H1 (cell line): Measurements from ENCODE around the gene TACC2. TPM values are rescaled to one million over a fixed set of nuclear protein-coding genes. Genes with fewer than 3 reads are reported as not detected.

Experiments
- CTCF ChIA-PET: fragments of 300-600 bp; sonication (Branson Sonifier 250); formaldehyde crosslinking; loops from one replicate; lab custom pipeline; 2021; ENCODE audit not compliant: partially characterized antibody; lab: Charles Lee
- POLR2A ChIA-PET: fragments of 300-600 bp; sonication (Branson Sonifier 250); formaldehyde crosslinking; loops from one replicate; lab custom pipeline; 2021; ENCODE audit warnings: inconsistent platforms; ENCODE audit not compliant: partially characterized antibody; lab: Charles Lee
- DNase-seq, 2 experiments: peaks; one replicate each; pipeline versions ENCODE4 v3.0.0 to v3.0.0-alpha.2; 2010 to 2022; ENCODE audit warnings: low spot score in 2 of 2, low read depth in 1 of 2, mixed read lengths in 1 of 2
- FAIRE-seq: peaks from 2 replicates; lab custom pipeline; 2011; peaks lifted over from hg19 to GRCh38; lab: Jason Lieb, UNC
- H2AFZ ChIP-seq: 2 replicates; pipeline ENCODE4 v1.8.1; 2012; ENCODE audit warnings: low read length, inconsistent platforms
- H2AK5ac ChIP-seq: 2 replicates; pipeline ENCODE4 v1.6.1; 2013; ENCODE audit warnings: low read depth, low read length
- H2BK120ac ChIP-seq: replicated peaks from 2 replicates; pipeline ENCODE3; 2013; ENCODE audit warnings: low read depth, low read length, inconsistent platforms
- H2BK12ac ChIP-seq: 2 replicates; pipeline ENCODE4 v1.6.1; 2013; ENCODE audit warnings: low read depth, low read length
- H2BK15ac ChIP-seq: 2 replicates; pipeline ENCODE4 v1.6.1; 2013; ENCODE audit warnings: low read length
- H2BK20ac ChIP-seq: 2 replicates; pipeline ENCODE4 v1.6.1; 2013; ENCODE audit warnings: low read length
- H2BK5ac ChIP-seq: 2 replicates; pipeline ENCODE4 v1.6.1; 2013; ENCODE audit warnings: low read depth, low read length
- H3K14ac ChIP-seq: 2 replicates; pipeline ENCODE4 v1.6.1; 2013; ENCODE audit warnings: inconsistent platforms; ENCODE audit not compliant: insufficient read length
- H3K18ac ChIP-seq: 2 replicates; pipeline ENCODE4 v1.6.1; 2013; ENCODE audit warnings: low read length; ENCODE audit errors: extremely low read depth
- H3K23ac ChIP-seq: 2 replicates; pipeline ENCODE4 v1.6.1; 2013; ENCODE audit warnings: inconsistent platforms; ENCODE audit not compliant: insufficient read length
- H3K23me2 ChIP-seq: 2 replicates; pipeline ENCODE4 v1.6.1; 2013; ENCODE audit warnings: low read depth, low read length
- H3K27ac ChIP-seq: 2 replicates; pipeline ENCODE4 v1.6.1; 2011; ENCODE audit warnings: low read depth, low read length, inconsistent platforms
- H3K27me3 ChIP-seq, 4 experiments: replicated peaks in 1 of 4; 1 replicate in 1 of 4; 2 replicates in 3 of 4; pipeline versions ENCODE4 v1.6.1 to v1.8.1; 2011 to 2013; ENCODE audit warnings: low read length in 3 of 4, mild to moderate bottlenecking in 3 of 4, inconsistent platforms in 2 of 4, mixed read lengths in 2 of 4, moderate library complexity in 1 of 4; ENCODE audit not compliant: control insufficient read depth in 3 of 4, insufficient read depth in 3 of 4; ENCODE audit errors: extremely low read depth in 1 of 4
- H3K36me3 ChIP-seq, 4 experiments: 2 replicates each; pipeline versions ENCODE4 v1.6.1 to v1.8.1; 2011 to 2013; ENCODE audit warnings: mild to moderate bottlenecking in 4 of 4, low read length in 3 of 4, moderate library complexity in 2 of 4, control low read depth in 1 of 4, inconsistent platforms in 1 of 4; ENCODE audit not compliant: insufficient read depth in 4 of 4, control insufficient read depth in 2 of 4
- H3K4ac ChIP-seq: replicated peaks from 2 replicates; pipeline ENCODE3; 2013; ENCODE audit warnings: low read length, low read depth, mixed read lengths, inconsistent platforms; ENCODE audit not compliant: insufficient read length
- H3K4me1 ChIP-seq, 4 experiments: replicated peaks in 1 of 4; 1 replicate in 1 of 4; 2 replicates in 3 of 4; pipeline versions ENCODE4 v1.6.1 to v1.8.1; 2011 to 2013; ENCODE audit warnings: low read length in 3 of 4, inconsistent platforms in 2 of 4, mixed read lengths in 1 of 4; ENCODE audit not compliant: insufficient read depth in 4 of 4, control insufficient read depth in 3 of 4
- H3K4me2 ChIP-seq, 2 experiments: 2 replicates each; pipeline versions ENCODE4 v1.6.1 to v1.8.1; 2011 to 2013; ENCODE audit warnings: low read depth in 2 of 2, low read length in 2 of 2, control low read depth in 1 of 2, inconsistent platforms in 1 of 2, mild to moderate bottlenecking in 1 of 2; ENCODE audit not compliant: insufficient read depth in 1 of 2
- H3K4me3 ChIP-seq, 4 experiments: fragments of 200-600, 300-600 bp in 1 of 4; sonication (generic), shearing (Covaris generic), sonication (Bioruptor Twin) in 1 of 4; 2 replicates each; pipeline versions ENCODE4 v1.5.1 to v1.8.1; 2011 to 2016; ENCODE audit warnings: low read length in 4 of 4, low read depth in 3 of 4, control low read depth in 2 of 4, inconsistent platforms in 2 of 4, mild to moderate bottlenecking in 2 of 4, mixed read lengths in 1 of 4, moderate library complexity in 1 of 4; ENCODE audit not compliant: insufficient read depth in 2 of 4; ENCODE audit errors: extremely low read depth in 1 of 4
- H3K56ac ChIP-seq: replicated peaks from 2 replicates; pipeline ENCODE3; 2013; ENCODE audit warnings: low read depth, mild to moderate bottlenecking, mixed read lengths, low read length, inconsistent platforms; ENCODE audit not compliant: insufficient read length
- H3K79me1 ChIP-seq: 2 replicates; pipeline ENCODE4 v1.6.1; 2013; ENCODE audit warnings: low read depth, low read length, control low read depth
- H3K79me2 ChIP-seq, 2 experiments: 2 replicates each; pipeline versions ENCODE4 v1.6.1 to v1.8.1; 2012 to 2013; ENCODE audit warnings: low read length in 2 of 2, mild to moderate bottlenecking in 2 of 2, inconsistent platforms in 1 of 2; ENCODE audit not compliant: insufficient read depth in 2 of 2, control insufficient read depth in 1 of 2
- H3K9ac ChIP-seq, 4 experiments: replicated peaks in 1 of 4; 1 replicate in 1 of 4; 2 replicates in 3 of 4; pipeline versions ENCODE4 v1.6.1 to v1.8.1; 2011 to 2013; ENCODE audit warnings: low read depth in 3 of 4, low read length in 3 of 4, control low read depth in 2 of 4, mild to moderate bottlenecking in 2 of 4, moderate library complexity in 2 of 4, inconsistent platforms in 1 of 4; ENCODE audit errors: extremely low read depth in 1 of 4
- H3K9me3 ChIP-seq, 2 experiments: 2 replicates each; pipeline versions ENCODE4 v1.6.1 to v1.8.1; 2012 to 2013; ENCODE audit warnings: mild to moderate bottlenecking in 2 of 2, moderate library complexity in 2 of 2, control low read depth in 1 of 2, inconsistent platforms in 1 of 2, low read depth in 1 of 2, low read length in 1 of 2, mixed read lengths in 1 of 2; ENCODE audit not compliant: insufficient read depth in 2 of 2
- H4K20me1 ChIP-seq, 2 experiments: replicated peaks in 1 of 2; 2 replicates each; pipeline versions ENCODE3 to v1.8.1; 2011 to 2013; ENCODE audit warnings: inconsistent platforms in 2 of 2, low read length in 2 of 2, mild to moderate bottlenecking in 1 of 2; ENCODE audit not compliant: insufficient read depth in 2 of 2, control insufficient read depth in 1 of 2
- H4K5ac ChIP-seq: 2 replicates; pipeline ENCODE4 v1.6.1; 2013; ENCODE audit warnings: low read length, low read depth, mixed read lengths, inconsistent platforms; ENCODE audit not compliant: insufficient read length
- H4K8ac ChIP-seq: 2 replicates; pipeline ENCODE4 v1.8.0; 2013; ENCODE audit warnings: mild to moderate bottlenecking, moderate library complexity, low read length, inconsistent platforms; ENCODE audit not compliant: insufficient read depth; ENCODE audit errors: extremely low read depth
- H4K91ac ChIP-seq: replicated peaks from 2 replicates; pipeline ENCODE3; 2013; ENCODE audit warnings: low read length, mixed read lengths, inconsistent platforms; ENCODE audit not compliant: insufficient read length
- CTBP2 ChIP-seq: IDR thresholded peaks from 2 replicates; pipeline ENCODE4 v1.7.0; 2011; ENCODE audit warnings: borderline replicate concordance, mild to moderate bottlenecking, moderate library complexity, mixed read lengths, low read length; ENCODE audit not compliant: insufficient read depth, insufficient read length
- EP300 ChIP-seq, 2 experiments: IDR thresholded peaks; 1 replicate in 1 of 2; 2 replicates in 1 of 2; pipeline ENCODE4 v1.6.1; 2011 to 2012; ENCODE audit warnings: low read depth in 2 of 2, low read length in 2 of 2, mild to moderate bottlenecking in 2 of 2, borderline replicate concordance in 1 of 2, inconsistent platforms in 1 of 2, moderate library complexity in 1 of 2
- KDM1A ChIP-seq: fragments of 200-600, 300-600 bp; sonication (generic); IDR thresholded peaks from 2 replicates; pipeline ENCODE4 v1.7.1; 2016; ENCODE audit warnings: mild to moderate bottlenecking, low read length, borderline replicate concordance
- NRF1 ChIP-seq: IDR thresholded peaks from 2 replicates; pipeline ENCODE4 v1.6.1; 2011; ENCODE audit warnings: mild to moderate bottlenecking, low read depth, low read length, improper control_type of control experiment
- RBBP5 ChIP-seq: IDR thresholded peaks from 2 replicates; pipeline ENCODE4 v1.7.1; 2012; ENCODE audit warnings: low read depth, mild to moderate bottlenecking, inconsistent platforms, low read length, moderate library complexity, borderline replicate concordance
- SP1 ChIP-seq: IDR thresholded peaks from 2 replicates; pipeline ENCODE4 v1.6.1; 2011; ENCODE audit warnings: low read depth, low read length
- YY1 ChIP-seq: IDR thresholded peaks from 2 replicates; pipeline ENCODE4 v1.6.1; 2011; ENCODE audit warnings: low read depth, mild to moderate bottlenecking, low read length
- WGBS, 2 experiments: shearing (Covaris generic) in 1 of 2; methylation state at CpG; one replicate each; pipeline versions ENCODE4 v1.1.6 to v1.1.7; 2013 to 2015; ENCODE audit warnings: low lambda C conversion rate in 2 of 2, mixed read lengths in 2 of 2, inconsistent platforms in 1 of 2, low coverage in 1 of 2, missing lambda C conversion rate in 1 of 2; ENCODE audit not compliant: insufficient replicate concordance in 2 of 2, insufficient coverage in 1 of 2, insufficient read length in 1 of 2; ENCODE audit errors: extremely low coverage in 1 of 2, missing lambda C conversion rate in 1 of 2; 5-methylcytosine and 5-hydroxymethylcytosine counted together
- polyA plus RNA-seq, 7 experiments: library from polyadenylated mRNA; depleted of rRNA in 3 of 7; stranded (reverse) in 5 of 7; unstranded in 2 of 7; fragments of >200 nt in 5 of 7; fragments of 200-250 nt in 2 of 7; gene quantifications; 1 replicate in 5 of 7; 2 replicates in 1 of 7; 4 replicates in 1 of 7; pipeline versions ENCODE4 v1.2.1 to v1.2.3, GENCODE V29; 2011 to 2013; ENCODE audit warnings: missing spikeins in 2 of 7, mixed read lengths in 2 of 7
- total RNA-seq: library from RNA; stranded (reverse); fragmentation: NEBNext Ultra II Directional; extraction: Animal tissue kit (Norgen Biotek cat#: 25700); gene quantifications from 2 replicates; pipeline ENCODE4 v1.2.1, GENCODE V29; 2021

The TACC2 gene
- total and polyA plus RNA-seq, 2 of the 8 experiments (the other 6 are each of a cell fraction or from before 2014, with no cell fraction given) = 21.2 to 46.6 TPM

DNA sequence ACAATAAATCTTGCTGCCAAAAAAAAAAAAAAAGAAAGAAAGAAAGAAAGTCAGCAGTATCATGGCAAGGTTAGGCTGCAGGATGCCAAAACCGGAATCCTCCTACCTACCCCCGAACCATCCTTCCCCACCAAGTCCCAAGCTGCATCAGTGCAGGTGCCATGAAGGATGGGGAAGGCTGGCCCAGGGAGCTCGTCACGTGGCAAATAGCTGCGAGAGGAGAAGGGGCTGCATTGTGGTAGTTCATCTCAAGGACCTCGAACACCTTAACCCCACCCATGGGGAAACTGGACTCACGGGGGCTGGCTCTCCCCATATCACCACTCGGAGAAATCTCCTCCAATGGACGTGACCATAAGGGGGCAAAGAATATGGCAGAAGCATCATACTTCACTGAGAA is 86.2 kb downstream of the TACC2 start:
- Histone ChIP-seq H3K18ac (no peak overlapping the region), H3K27ac (no peak overlapping the region), H3K4ac (no peak overlapping the region), H4K91ac (no peak overlapping the region), H3K56ac (no peak overlapping the region), H3K36me3 (no peaks in the 10 kb centered on the region), H3K79me1 (no peaks in the 10 kb centered on the region), H3K9ac (no peak overlapping the region), H2BK12ac (no peak overlapping the region), H4K8ac (no peak overlapping the region), H3K4me2 (no peak overlapping the region)
- no peak for TF ChIP-seq SP1
- no peak for TF ChIP-seq KDM1A
- TF ChIP-seq EP300 (IDR thresholded peaks at IDR 0.05; ENCODE audit: borderline replicate concordance in 1 of 2, low read depth in 2 of 2, low read length in 2 of 2) = no peak
- TF ChIP-seq YY1 = no peak
- no peak for TF ChIP-seq NRF1
- TF ChIP-seq RBBP5 = no peak
- no peak for TF ChIP-seq CTBP2
- TF ChIP-seq, all 59 proteins: peak for 0
- WGBS, 2 experiments = 95% methylated on average over 9 of the region's 9 CpGs; no CpG with 5 or more reads in 1 of the 2 experiments
- peaks cover 0 to 4% (median 0%) of the 10 kb centered on the region in 4 experiments; a peak in 2 of 7 replicates for H3K4me1 ChIP-seq
- CTCF ChIA-PET = interaction anchor here (0.6 to 1.4 kb wide), 9 partner anchors 8 to 165 kb away, joined by 3 to 7 read pairs (median 3); no protein-coding TSS in a partner anchor
- no peak overlapping the region for H2AFZ ChIP-seq
- H3K27me3 ChIP-seq = no peaks in the 10 kb centered on the region
- no peak overlapping the region for H3K4me3 ChIP-seq
- H3K23me2 ChIP-seq = no peaks in the 10 kb centered on the region
- no peaks in the 10 kb centered on the region for H4K20me1 ChIP-seq
- H3K23ac ChIP-seq = no peak overlapping the region
- FAIRE-seq (no peak), DNase-seq (no peak)
- no peak overlapping the region for H2BK5ac ChIP-seq
- no peak overlapping the region for H2BK20ac ChIP-seq
- no peak overlapping the region for H3K14ac ChIP-seq
- H4K5ac ChIP-seq = no peak overlapping the region
- no peak overlapping the region for H2BK120ac ChIP-seq
- H3K9me3 ChIP-seq = no peaks in the 10 kb centered on the region
- POLR2A ChIA-PET = no interaction called here
- no peak overlapping the region for H2AK5ac ChIP-seq
- no peak overlapping the region for H2BK15ac ChIP-seq
- H3K79me2 ChIP-seq = no peaks in the 10 kb centered on the region
